H1 (cell line): ENCODE data around the gene PCDHAC2. TPM values are rescaled to one million over a fixed set of nuclear protein-coding genes. Genes with fewer than 3 reads are reported as not detected.

Experiments used
- CTCF ChIA-PET: fragments of 300-600 bp; sonication (Branson Sonifier 250); formaldehyde crosslinking; loops from one replicate; lab custom pipeline; 2021; ENCODE audit not compliant: partially characterized antibody; lab: Charles Lee
- POLR2A ChIA-PET: fragments of 300-600 bp; sonication (Branson Sonifier 250); formaldehyde crosslinking; loops from one replicate; lab custom pipeline; 2021; ENCODE audit warnings: inconsistent platforms; ENCODE audit not compliant: partially characterized antibody; lab: Charles Lee
- DNase-seq, 2 experiments: peaks; one replicate each; pipeline versions ENCODE4 v3.0.0 to v3.0.0-alpha.2; 2010 to 2022; ENCODE audit warnings: low spot score in 2 of 2, low read depth in 1 of 2, mixed read lengths in 1 of 2
- FAIRE-seq: peaks from 2 replicates; lab custom pipeline; 2011; peaks lifted over from hg19 to GRCh38; lab: Jason Lieb, UNC
- H2AFZ ChIP-seq: 2 replicates; pipeline ENCODE4 v1.8.1; 2012; ENCODE audit warnings: low read length, inconsistent platforms
- H2AK5ac ChIP-seq: 2 replicates; pipeline ENCODE4 v1.6.1; 2013; ENCODE audit warnings: low read depth, low read length
- H2BK120ac ChIP-seq: replicated peaks from 2 replicates; pipeline ENCODE3; 2013; ENCODE audit warnings: low read depth, low read length, inconsistent platforms
- H2BK12ac ChIP-seq: 2 replicates; pipeline ENCODE4 v1.6.1; 2013; ENCODE audit warnings: low read depth, low read length
- H2BK15ac ChIP-seq: 2 replicates; pipeline ENCODE4 v1.6.1; 2013; ENCODE audit warnings: low read length
- H2BK20ac ChIP-seq: 2 replicates; pipeline ENCODE4 v1.6.1; 2013; ENCODE audit warnings: low read length
- H2BK5ac ChIP-seq: 2 replicates; pipeline ENCODE4 v1.6.1; 2013; ENCODE audit warnings: low read depth, low read length
- H3K14ac ChIP-seq: 2 replicates; pipeline ENCODE4 v1.6.1; 2013; ENCODE audit warnings: inconsistent platforms; ENCODE audit not compliant: insufficient read length
- H3K18ac ChIP-seq: 2 replicates; pipeline ENCODE4 v1.6.1; 2013; ENCODE audit warnings: low read length; ENCODE audit errors: extremely low read depth
- H3K23ac ChIP-seq: 2 replicates; pipeline ENCODE4 v1.6.1; 2013; ENCODE audit warnings: inconsistent platforms; ENCODE audit not compliant: insufficient read length
- H3K23me2 ChIP-seq: 2 replicates; pipeline ENCODE4 v1.6.1; 2013; ENCODE audit warnings: low read depth, low read length
- H3K27ac ChIP-seq: 2 replicates; pipeline ENCODE4 v1.6.1; 2011; ENCODE audit warnings: low read depth, low read length, inconsistent platforms
- H3K27me3 ChIP-seq, 4 experiments: replicated peaks in 1 of 4; 1 replicate in 1 of 4; 2 replicates in 3 of 4; pipeline versions ENCODE4 v1.6.1 to v1.8.1; 2011 to 2013; ENCODE audit warnings: low read length in 3 of 4, mild to moderate bottlenecking in 3 of 4, inconsistent platforms in 2 of 4, mixed read lengths in 2 of 4, moderate library complexity in 1 of 4; ENCODE audit not compliant: control insufficient read depth in 3 of 4, insufficient read depth in 3 of 4; ENCODE audit errors: extremely low read depth in 1 of 4
- H3K36me3 ChIP-seq, 4 experiments: 2 replicates each; pipeline versions ENCODE4 v1.6.1 to v1.8.1; 2011 to 2013; ENCODE audit warnings: mild to moderate bottlenecking in 4 of 4, low read length in 3 of 4, moderate library complexity in 2 of 4, control low read depth in 1 of 4, inconsistent platforms in 1 of 4; ENCODE audit not compliant: insufficient read depth in 4 of 4, control insufficient read depth in 2 of 4
- H3K4ac ChIP-seq: replicated peaks from 2 replicates; pipeline ENCODE3; 2013; ENCODE audit warnings: low read length, low read depth, mixed read lengths, inconsistent platforms; ENCODE audit not compliant: insufficient read length
- H3K4me1 ChIP-seq, 4 experiments: replicated peaks in 1 of 4; 1 replicate in 1 of 4; 2 replicates in 3 of 4; pipeline versions ENCODE4 v1.6.1 to v1.8.1; 2011 to 2013; ENCODE audit warnings: low read length in 3 of 4, inconsistent platforms in 2 of 4, mixed read lengths in 1 of 4; ENCODE audit not compliant: insufficient read depth in 4 of 4, control insufficient read depth in 3 of 4
- H3K4me2 ChIP-seq, 2 experiments: 2 replicates each; pipeline versions ENCODE4 v1.6.1 to v1.8.1; 2011 to 2013; ENCODE audit warnings: low read depth in 2 of 2, low read length in 2 of 2, control low read depth in 1 of 2, inconsistent platforms in 1 of 2, mild to moderate bottlenecking in 1 of 2; ENCODE audit not compliant: insufficient read depth in 1 of 2
- H3K4me3 ChIP-seq, 4 experiments: fragments of 200-600, 300-600 bp in 1 of 4; sonication (generic), shearing (Covaris generic), sonication (Bioruptor Twin) in 1 of 4; 2 replicates each; pipeline versions ENCODE4 v1.5.1 to v1.8.1; 2011 to 2016; ENCODE audit warnings: low read length in 4 of 4, low read depth in 3 of 4, control low read depth in 2 of 4, inconsistent platforms in 2 of 4, mild to moderate bottlenecking in 2 of 4, mixed read lengths in 1 of 4, moderate library complexity in 1 of 4; ENCODE audit not compliant: insufficient read depth in 2 of 4; ENCODE audit errors: extremely low read depth in 1 of 4
- H3K56ac ChIP-seq: replicated peaks from 2 replicates; pipeline ENCODE3; 2013; ENCODE audit warnings: low read depth, mild to moderate bottlenecking, mixed read lengths, low read length, inconsistent platforms; ENCODE audit not compliant: insufficient read length
- H3K79me1 ChIP-seq: 2 replicates; pipeline ENCODE4 v1.6.1; 2013; ENCODE audit warnings: low read depth, low read length, control low read depth
- H3K79me2 ChIP-seq, 2 experiments: 2 replicates each; pipeline versions ENCODE4 v1.6.1 to v1.8.1; 2012 to 2013; ENCODE audit warnings: low read length in 2 of 2, mild to moderate bottlenecking in 2 of 2, inconsistent platforms in 1 of 2; ENCODE audit not compliant: insufficient read depth in 2 of 2, control insufficient read depth in 1 of 2
- H3K9ac ChIP-seq, 4 experiments: replicated peaks in 1 of 4; 1 replicate in 1 of 4; 2 replicates in 3 of 4; pipeline versions ENCODE4 v1.6.1 to v1.8.1; 2011 to 2013; ENCODE audit warnings: low read depth in 3 of 4, low read length in 3 of 4, control low read depth in 2 of 4, mild to moderate bottlenecking in 2 of 4, moderate library complexity in 2 of 4, inconsistent platforms in 1 of 4; ENCODE audit errors: extremely low read depth in 1 of 4
- H3K9me3 ChIP-seq, 2 experiments: 2 replicates each; pipeline versions ENCODE4 v1.6.1 to v1.8.1; 2012 to 2013; ENCODE audit warnings: mild to moderate bottlenecking in 2 of 2, moderate library complexity in 2 of 2, control low read depth in 1 of 2, inconsistent platforms in 1 of 2, low read depth in 1 of 2, low read length in 1 of 2, mixed read lengths in 1 of 2; ENCODE audit not compliant: insufficient read depth in 2 of 2
- H4K20me1 ChIP-seq, 2 experiments: replicated peaks in 1 of 2; 2 replicates each; pipeline versions ENCODE3 to v1.8.1; 2011 to 2013; ENCODE audit warnings: inconsistent platforms in 2 of 2, low read length in 2 of 2, mild to moderate bottlenecking in 1 of 2; ENCODE audit not compliant: insufficient read depth in 2 of 2, control insufficient read depth in 1 of 2
- H4K5ac ChIP-seq: 2 replicates; pipeline ENCODE4 v1.6.1; 2013; ENCODE audit warnings: low read length, low read depth, mixed read lengths, inconsistent platforms; ENCODE audit not compliant: insufficient read length
- H4K8ac ChIP-seq: 2 replicates; pipeline ENCODE4 v1.8.0; 2013; ENCODE audit warnings: mild to moderate bottlenecking, moderate library complexity, low read length, inconsistent platforms; ENCODE audit not compliant: insufficient read depth; ENCODE audit errors: extremely low read depth
- H4K91ac ChIP-seq: replicated peaks from 2 replicates; pipeline ENCODE3; 2013; ENCODE audit warnings: low read length, mixed read lengths, inconsistent platforms; ENCODE audit not compliant: insufficient read length
- KDM4A ChIP-seq: IDR thresholded peaks from one replicate; pipeline ENCODE4 v1.7.1; 2012; ENCODE audit warnings: low read depth, mild to moderate bottlenecking, moderate library complexity, low read length, inconsistent platforms; ENCODE audit not compliant: severe bottlenecking
- SRF ChIP-seq: IDR thresholded peaks from 2 replicates; pipeline ENCODE4 v1.6.1; 2011; ENCODE audit warnings: mild to moderate bottlenecking, low read depth, low read length, moderate library complexity
- WGBS, 2 experiments: shearing (Covaris generic) in 1 of 2; methylation state at CpG; one replicate each; pipeline versions ENCODE4 v1.1.6 to v1.1.7; 2013 to 2015; ENCODE audit warnings: low lambda C conversion rate in 2 of 2, mixed read lengths in 2 of 2, inconsistent platforms in 1 of 2, low coverage in 1 of 2, missing lambda C conversion rate in 1 of 2; ENCODE audit not compliant: insufficient replicate concordance in 2 of 2, insufficient coverage in 1 of 2, insufficient read length in 1 of 2; ENCODE audit errors: extremely low coverage in 1 of 2, missing lambda C conversion rate in 1 of 2; 5-methylcytosine and 5-hydroxymethylcytosine counted together
- polyA plus RNA-seq, 7 experiments: library from polyadenylated mRNA; depleted of rRNA in 3 of 7; stranded (reverse) in 5 of 7; unstranded in 2 of 7; fragments of >200 nt in 5 of 7; fragments of 200-250 nt in 2 of 7; gene quantifications; 1 replicate in 5 of 7; 2 replicates in 1 of 7; 4 replicates in 1 of 7; pipeline versions ENCODE4 v1.2.1 to v1.2.3, GENCODE V29; 2011 to 2013; ENCODE audit warnings: missing spikeins in 2 of 7, mixed read lengths in 2 of 7
- total RNA-seq: library from RNA; stranded (reverse); fragmentation: NEBNext Ultra II Directional; extraction: Animal tissue kit (Norgen Biotek cat#: 25700); gene quantifications from 2 replicates; pipeline ENCODE4 v1.2.1, GENCODE V29; 2021

Gene PCDHAC2
- total and polyA plus RNA-seq, 2 of the 8 experiments (the other 6 are each of a cell fraction or from before 2014, with no cell fraction given), result 3.7 to 5.0 TPM

DNA sequence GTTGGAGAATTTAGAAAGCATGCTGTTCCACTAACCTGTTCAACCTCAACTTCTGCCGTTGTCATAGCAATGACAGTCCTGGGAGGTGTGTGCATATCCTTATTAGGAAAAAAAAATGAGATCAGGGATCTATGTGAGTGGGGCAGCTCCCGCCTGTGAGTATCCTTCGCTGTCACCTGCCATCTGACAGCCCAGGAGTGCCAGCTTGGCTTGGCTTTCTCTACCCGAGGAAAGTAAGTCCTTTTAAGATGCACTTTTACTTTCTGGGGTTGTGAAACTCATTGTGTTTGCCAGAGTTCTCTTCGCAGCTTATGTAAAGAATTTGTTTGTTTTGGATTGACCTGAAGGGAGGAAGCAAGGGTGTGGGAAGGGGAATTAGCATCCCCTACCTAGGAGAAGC is 21.8 kb downstream of the PCDHAC2 start:
- H3K79me1 ChIP-seq, result no peaks in the 10 kb centered on the region
- 0 out of 2 replicates have a peak overlapping the region, but pooled peaks have one; percentile 8 for H2BK20ac ChIP-seq
- no peak overlapping the region for H2AFZ ChIP-seq
- TF ChIP-seq SRF, result peak; percentile 46; the same call in 1 of the 2 replicates
- TF ChIP-seq KDM4A, result no peak
- H2BK120ac ChIP-seq, result no peak overlapping the region
- no peak overlapping the region for H3K27ac ChIP-seq
- 0 out of 2 replicates have a peak overlapping the region, but pooled peaks have one; percentile 55 for H2BK12ac ChIP-seq
- H4K8ac ChIP-seq, result no peak overlapping the region
- H4K20me1 ChIP-seq, result no peaks in the 10 kb centered on the region
- no peaks in the 10 kb centered on the region for H3K9me3 ChIP-seq
- H2BK5ac ChIP-seq, result no peak overlapping the region
- no peaks in the 10 kb centered on the region for H3K27me3 ChIP-seq
- H3K4ac ChIP-seq, result no peak overlapping the region
- H3K23me2 ChIP-seq, result no peaks in the 10 kb centered on the region
- CTCF ChIA-PET, result interaction anchor here (1.0 to 9.0 kb wide), 9 partner anchors 14 to 114 kb away, joined by 3 to 50 read pairs (median 4); partner anchors contain the start of gene PCDHAC1
- H2AK5ac ChIP-seq, result no peak overlapping the region
- H3K9ac ChIP-seq, result no peak overlapping the region
- no peak overlapping the region for H3K14ac ChIP-seq
- H3K56ac ChIP-seq, result no peak overlapping the region
- H4K91ac ChIP-seq, result no peak overlapping the region
- no peak overlapping the region for H2BK15ac ChIP-seq
- H4K5ac ChIP-seq, result no peak overlapping the region
- H3K4me2 ChIP-seq, result no peak overlapping the region; a peak in 1 of 4 replicates
- H3K18ac ChIP-seq, result no peak overlapping the region
- POLR2A ChIA-PET, result interaction anchor here (1.1 to 8.5 kb wide), 6 partner anchors 10 to 61 kb away, joined by 3 to 155 read pairs (median 8); partner anchors contain the start of gene PCDHAC2
- DNase-seq (no peak), FAIRE-seq (peak; percentile 32)
- H3K79me2 ChIP-seq, result no peaks in the 10 kb centered on the region
- peak overlapping the region in 1 of 4 experiments; percentile 2; a peak in 2 of 8 replicates for H3K4me3 ChIP-seq
- peaks cover 6 to 28% (median 13%) of the 10 kb centered on the region in 4 experiments; a peak in 6 of 7 replicates for H3K4me1 ChIP-seq
- no peak overlapping the region for H3K23ac ChIP-seq
- no peaks in the 10 kb centered on the region for H3K36me3 ChIP-seq
- WGBS, 2 experiments, result 73% methylated on average over 5 of the region's 5 CpGs; no CpG with 5 or more reads in 1 of the 2 experiments
